GM21515 (cell line): ENCODE data around the gene TGM6.

Experiments used
- ATAC-seq: cut with Tn5 transposase; IDR thresholded peaks from one replicate; pipeline ENCODE4 v1.9.1; 2021; ENCODE audit not compliant: unreplicated experiment

TGM6 gene

DNA sequence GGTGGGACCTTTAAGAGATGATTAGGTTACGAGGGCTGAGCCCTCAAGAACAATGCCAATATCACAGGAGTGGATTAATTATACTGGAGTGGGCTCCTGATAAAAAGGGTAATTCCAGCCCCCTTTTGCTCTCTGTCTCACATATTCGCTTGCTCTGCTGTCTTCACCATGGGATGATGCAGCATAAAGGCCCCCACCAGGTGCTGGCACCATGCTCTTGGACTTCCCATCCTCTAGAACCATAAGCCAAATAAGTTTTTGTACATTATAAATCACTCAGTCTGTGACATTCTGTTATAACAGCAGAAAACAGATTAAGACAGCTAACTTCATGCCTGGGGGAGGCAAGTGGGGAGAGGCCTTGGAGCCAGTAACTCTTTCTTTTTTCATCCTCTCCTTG is 99.7 kb downstream of the TGM6 start:
- no peak for ATAC-seq
